Fibroblast of the aortic adventitia (primary cell): Measurements from ENCODE around the gene COL7A1. TPM values are rescaled to one million over a fixed set of nuclear protein-coding genes. Genes with fewer than 3 reads are reported as not detected.
A peak's percentile ranks its signal among the peaks of the same experiment; 100 is the strongest.

Source experiments
- DNase-seq: peaks from one replicate; pipeline ENCODE4 v3.0.0-alpha.2; 2010; ENCODE audit warnings: low read depth
- H3K4me3 ChIP-seq: 2 replicates; pipeline ENCODE4 v1.5.1; 2011; ENCODE audit warnings: low read depth, mild to moderate bottlenecking, control low read depth, low read length, moderate library complexity
- total RNA-seq: library from RNA; depleted of rRNA; stranded (reverse); fragments of >200 nt; gene quantifications from 2 replicates; pipeline ENCODE4 v1.2.3, GENCODE V29; 2012; ENCODE audit warnings: low replicate concordance
- TF ChIP-seq, protein P1 (sequence below): IDR thresholded peaks from 2 replicates; pipeline ENCODE4 v1.5.1; 2011; ENCODE audit warnings: mild to moderate bottlenecking, low read length, control low read depth, inconsistent platforms; ENCODE audit not compliant: insufficient read depth

The COL7A1 gene
- total RNA-seq, 1 donor, result 10.2 TPM

DNA sequence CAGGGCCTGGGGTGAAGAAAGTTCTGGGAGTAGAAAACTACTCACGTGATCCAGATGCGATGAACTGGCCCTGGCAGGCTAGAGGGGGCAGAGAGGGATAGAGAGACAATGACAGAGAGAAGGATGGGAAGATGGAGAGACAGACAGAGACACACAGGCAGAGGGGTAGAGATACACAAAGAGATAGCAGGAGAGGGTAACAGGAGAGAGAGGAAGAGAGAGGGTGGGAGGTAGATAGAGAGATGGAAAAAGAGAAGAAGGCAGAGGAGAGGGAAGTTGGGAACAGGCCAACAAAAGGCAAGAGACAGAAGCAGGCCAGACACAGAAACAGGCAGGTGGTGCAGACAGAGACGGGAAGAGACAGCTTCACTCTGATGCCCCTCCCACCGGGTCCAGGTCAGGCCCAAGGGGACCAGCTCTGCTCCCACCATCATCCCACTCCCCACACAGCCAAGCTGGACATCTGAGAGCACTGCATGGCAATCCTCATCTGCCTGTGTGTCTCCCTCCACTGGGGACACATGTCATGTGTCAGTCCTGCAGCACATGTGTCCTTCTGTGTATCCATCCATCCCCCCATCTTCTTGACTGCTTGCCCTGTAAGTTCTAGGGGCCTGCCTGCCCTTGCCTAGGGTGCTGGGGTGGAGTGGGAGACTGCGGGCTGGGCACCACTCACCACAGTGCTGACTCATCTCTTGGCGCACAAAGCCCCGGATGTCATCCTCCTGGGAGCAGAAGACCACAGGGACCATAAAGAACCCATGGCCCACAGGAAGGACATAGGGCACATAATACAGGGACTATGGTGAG lies 29.3 kb downstream of the COL7A1 start:
- peak; percentile 60 for DNase-seq
- TF ChIP-seq, protein P1, sequence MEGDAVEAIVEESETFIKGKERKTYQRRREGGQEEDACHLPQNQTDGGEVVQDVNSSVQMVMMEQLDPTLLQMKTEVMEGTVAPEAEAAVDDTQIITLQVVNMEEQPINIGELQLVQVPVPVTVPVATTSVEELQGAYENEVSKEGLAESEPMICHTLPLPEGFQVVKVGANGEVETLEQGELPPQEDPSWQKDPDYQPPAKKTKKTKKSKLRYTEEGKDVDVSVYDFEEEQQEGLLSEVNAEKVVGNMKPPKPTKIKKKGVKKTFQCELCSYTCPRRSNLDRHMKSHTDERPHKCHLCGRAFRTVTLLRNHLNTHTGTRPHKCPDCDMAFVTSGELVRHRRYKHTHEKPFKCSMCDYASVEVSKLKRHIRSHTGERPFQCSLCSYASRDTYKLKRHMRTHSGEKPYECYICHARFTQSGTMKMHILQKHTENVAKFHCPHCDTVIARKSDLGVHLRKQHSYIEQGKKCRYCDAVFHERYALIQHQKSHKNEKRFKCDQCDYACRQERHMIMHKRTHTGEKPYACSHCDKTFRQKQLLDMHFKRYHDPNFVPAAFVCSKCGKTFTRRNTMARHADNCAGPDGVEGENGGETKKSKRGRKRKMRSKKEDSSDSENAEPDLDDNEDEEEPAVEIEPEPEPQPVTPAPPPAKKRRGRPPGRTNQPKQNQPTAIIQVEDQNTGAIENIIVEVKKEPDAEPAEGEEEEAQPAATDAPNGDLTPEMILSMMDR, result no peak
- H3K4me3 ChIP-seq, result no peak overlapping the region

DNA sequence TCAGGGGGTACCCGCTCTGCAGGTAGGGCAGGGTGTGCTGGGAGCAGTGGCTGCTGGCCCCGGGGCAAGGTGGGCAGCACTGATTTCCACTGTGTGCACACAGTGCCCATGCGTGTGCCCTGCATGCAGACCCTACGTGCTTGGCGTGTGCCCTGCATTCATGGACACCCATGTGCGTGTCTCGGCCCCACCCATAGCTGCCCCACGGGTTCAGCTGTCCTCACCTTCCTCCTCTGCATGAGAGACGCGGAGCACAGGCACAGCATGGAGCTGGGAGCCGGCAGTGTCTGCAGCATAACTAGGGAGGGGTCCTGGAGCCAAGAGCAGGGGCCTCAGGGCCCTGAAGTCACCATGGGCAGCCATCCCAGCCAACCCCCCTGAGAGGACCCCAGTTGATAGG lies 29.9 kb downstream of the COL7A1 start:
- no peak for DNase-seq
- H3K4me3 ChIP-seq, result no peak overlapping the region
- TF ChIP-seq, protein P1, result no peak

DNA sequence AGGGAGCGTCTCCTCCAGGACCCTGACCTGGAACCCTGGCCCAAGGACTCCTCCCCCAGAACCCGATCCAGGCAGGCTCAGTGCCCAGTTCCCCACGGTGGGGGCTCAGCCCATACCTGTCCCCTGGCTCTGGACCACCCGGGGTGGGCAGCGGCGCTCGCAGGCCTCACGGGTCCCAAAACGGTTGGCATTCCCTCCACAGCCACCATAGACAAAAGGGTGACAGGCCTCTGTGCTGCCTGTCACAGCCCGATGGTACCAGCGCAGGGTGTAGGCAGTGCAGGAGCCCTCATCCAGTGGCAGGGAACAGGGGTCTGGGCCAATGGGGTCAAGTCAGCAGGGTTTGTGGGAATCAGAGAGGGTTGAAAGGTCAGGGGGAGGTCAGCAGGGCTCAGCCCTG lies 30.5 kb downstream of the COL7A1 start:
- no peak overlapping the region for H3K4me3 ChIP-seq
- TF ChIP-seq, protein P1, result no peak
- DNase-seq, result no peak

DNA sequence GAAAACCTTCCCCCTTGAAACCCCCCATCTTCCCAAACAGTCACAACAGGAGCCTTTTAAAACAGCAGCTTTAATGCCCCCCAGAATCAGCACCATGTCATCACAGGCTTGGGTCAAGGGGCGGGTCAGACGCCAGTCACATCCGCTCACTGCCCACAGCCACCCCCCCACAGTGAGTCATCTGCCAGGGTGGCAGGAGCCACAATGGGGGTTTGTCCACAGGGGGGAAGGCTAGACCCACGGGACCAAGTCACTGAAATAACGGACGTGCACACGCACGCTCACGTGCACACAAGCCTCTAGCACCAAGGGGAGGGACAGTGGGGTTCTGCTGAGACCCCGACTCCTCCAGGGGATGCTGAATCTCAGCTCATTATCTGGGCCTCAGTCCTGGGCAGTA lies 31.1 kb downstream of the COL7A1 start:
- DNase-seq, result peak; percentile 34
- H3K4me3 ChIP-seq, result no peak overlapping the region
- TF ChIP-seq, protein P1, result no peak

DNA sequence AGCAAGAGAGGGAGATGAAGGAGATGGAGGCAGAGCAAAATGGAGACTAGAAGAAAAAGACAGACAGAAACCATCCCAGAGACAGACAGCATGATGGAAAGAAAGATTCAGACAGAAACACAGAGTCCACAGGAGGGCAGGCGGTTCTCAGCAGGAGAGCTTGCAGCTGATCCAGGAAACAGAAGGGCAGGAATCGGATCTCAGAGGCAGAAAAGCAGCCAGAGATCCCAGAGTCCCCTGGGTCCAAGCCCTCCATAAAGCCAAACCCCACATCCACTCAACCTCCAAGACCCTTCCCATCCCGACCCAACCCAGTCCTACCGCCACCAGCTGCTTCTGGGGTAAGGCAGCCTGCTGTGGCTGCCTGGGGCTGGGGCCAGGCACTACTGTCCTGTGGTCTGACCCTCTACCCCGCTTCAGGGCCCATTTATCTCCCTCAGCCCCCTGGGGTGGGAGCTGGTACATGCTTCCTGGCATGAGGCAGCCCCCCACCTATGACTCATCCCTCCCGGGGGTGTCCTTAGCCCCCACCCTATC lies 31.7 kb downstream of the COL7A1 start, which contains the start of gene UCN2:
Gene UCN2, minus strand, starts transcription at position 400 of the 537 bp plus-strand sequence. CDS start 657 bp downstream, outside the sequence.
- no peak within 1 kb of the TSS for H3K4me3 ChIP-seq
- DNase-seq, result peak; percentile 22
- TF ChIP-seq, protein P1, result no peak

DNA sequence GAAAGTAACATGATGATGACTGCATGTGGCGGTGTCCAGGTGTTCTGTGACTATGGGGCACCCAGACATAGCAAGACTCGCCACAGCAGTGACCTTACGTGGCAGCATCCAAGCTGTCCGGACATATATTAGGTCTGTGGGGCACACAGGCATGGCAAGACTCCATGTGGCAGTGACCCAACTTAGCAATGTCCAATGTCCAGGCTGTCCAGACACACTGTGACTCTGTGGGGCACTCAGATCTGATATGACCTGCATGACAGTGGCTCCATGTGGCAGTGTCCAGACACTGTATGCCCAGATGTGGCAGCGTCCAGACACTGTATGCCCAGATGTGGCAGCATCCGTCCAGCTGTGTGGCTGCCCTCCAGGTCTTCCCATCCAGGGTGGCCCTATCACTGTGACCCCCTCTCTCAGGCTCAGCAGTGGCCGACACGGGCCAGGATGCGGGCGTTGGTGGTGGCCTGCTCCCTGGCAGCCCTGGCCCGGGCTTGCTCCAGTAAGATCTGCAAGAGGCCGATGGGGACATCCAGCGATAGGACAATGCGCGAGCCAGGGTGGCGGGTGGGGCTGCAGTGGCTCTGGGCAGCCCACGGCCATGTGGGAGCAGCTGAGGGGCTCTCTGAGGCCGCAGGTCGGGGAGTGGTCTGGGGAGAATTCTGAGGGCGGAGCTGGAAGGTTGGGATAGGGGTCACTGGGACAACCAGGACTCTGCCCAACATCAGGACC lies 32.6 kb downstream of the COL7A1 start:
- TF ChIP-seq, protein P1, result no peak
- no peak for DNase-seq
- H3K4me3 ChIP-seq, result no peak overlapping the region
